Prostate gland (tissue), 2 donors: ENCODE measurements around the gene DCTN3. TPM values are rescaled to one million over a fixed set of nuclear protein-coding genes. Genes with fewer than 3 reads are reported as not detected.

Experiments
- DNase-seq: peaks from one replicate; pipeline ENCODE4 v3.0.0-alpha.2; 2019; ENCODE audit warnings: low spot score
- H3K27ac ChIP-seq, 2 donors: fragments of 200-600 bp; sonication (generic); 2 replicates each; pipeline ENCODE4 v1.5.1; 2017 to 2019
- H3K27me3 ChIP-seq: fragments of 200-600 bp; sonication (generic); replicated peaks from 2 replicates; pipeline ENCODE4 v1.5.1; 2019; ENCODE audit not compliant: insufficient read depth
- H3K36me3 ChIP-seq, 2 donors: fragments of 200-600 bp; sonication (generic); 1 replicate in 1 of 2; 2 replicates in 1 of 2; pipeline versions ENCODE4 v1.5.1 to v1.8.1; 2017 to 2019
- H3K4me1 ChIP-seq: fragments of 200-600 bp; sonication (generic); replicated peaks from 2 replicates; pipeline ENCODE4 v1.5.1; 2019
- H3K4me3 ChIP-seq, 2 donors: fragments of 200-600 bp; sonication (generic); 2 replicates each; pipeline ENCODE4 v1.5.1; 2017 to 2019
- H3K9me3 ChIP-seq: fragments of 200-600 bp; sonication (generic); 2 replicates; pipeline ENCODE4 v1.5.1; 2017
- POLR2A ChIP-seq: fragments of 450-650 bp; IDR thresholded peaks from one replicate; pipeline ENCODE4 v1.6.1; 2016; ENCODE audit warnings: antibody characterized with exemption, mild to moderate bottlenecking
- POLR2AphosphoS5 ChIP-seq: sonication (generic); formaldehyde crosslinking; IDR thresholded peaks from one replicate; pipeline ENCODE4 v1.6.1; 2017; ENCODE audit warnings: antibody characterized with exemption
- WGBS: methylation state at CpG from one replicate; pipeline ENCODE4 v1.1.5; 2018; 5-methylcytosine and 5-hydroxymethylcytosine counted together
- intact Hi-C: fragments of 100-400 bp; cut with DNase I; formaldehyde crosslinking; loops from one replicate; pipeline ENCODE4 v1.14.2; 2022
- total RNA-seq, 2 donors: library from RNA; depleted of rRNA; stranded (reverse); fragments of >200 nt; gene quantifications; one replicate each; pipeline ENCODE4 v1.1.0, GENCODE V29; 2016
- TF ChIP-seq, protein P1 (sequence below), 4 experiments: fragments of 200-600 bp in 2 of 4; fragments of 450-650 bp in 2 of 4; sonication (generic) in 2 of 4; IDR thresholded peaks; 1 replicate in 3 of 4; 2 replicates in 1 of 4; pipeline ENCODE4 v1.5.1; 2016 to 2019; ENCODE audit warnings: antibody characterized with exemption in 4 of 4, mild to moderate bottlenecking in 2 of 4, moderate library complexity in 2 of 4

DCTN3 gene
- total RNA-seq, 2 donors from 2014 or later, result 73.8 to 112 TPM

DNA sequence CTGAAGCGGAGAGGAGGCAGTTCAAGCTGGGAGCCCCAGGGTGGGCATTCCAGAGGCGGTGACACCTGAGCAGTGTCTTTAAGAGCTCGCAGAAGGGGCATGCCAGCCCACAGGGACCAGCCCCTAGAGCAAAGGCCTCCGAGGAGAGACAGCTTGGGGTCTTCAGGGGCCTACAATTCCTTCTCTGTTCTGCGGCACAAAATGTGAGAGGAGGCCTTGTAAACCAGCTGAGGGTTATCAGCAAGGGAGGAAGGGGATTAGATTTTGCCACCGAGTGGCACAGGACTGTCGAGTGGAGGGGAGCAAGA is 17.8 kb upstream of the DCTN3 start:
- Histone ChIP-seq H3K9me3 (no peaks in the 10 kb centered on the region), H3K36me3 (no peaks in the 10 kb centered on the region), H3K4me1 (no peaks in the 10 kb centered on the region), H3K27me3 (no peaks in the 10 kb centered on the region), H3K27ac (peak overlapping the region; percentile 78 to 87), H3K4me3 (peak overlapping the region; percentile 74 to 76)
- DNase-seq, result no peak
- TF ChIP-seq POLR2A (no peak), POLR2AphosphoS5 (no peak)
- TF ChIP-seq, protein P1, sequence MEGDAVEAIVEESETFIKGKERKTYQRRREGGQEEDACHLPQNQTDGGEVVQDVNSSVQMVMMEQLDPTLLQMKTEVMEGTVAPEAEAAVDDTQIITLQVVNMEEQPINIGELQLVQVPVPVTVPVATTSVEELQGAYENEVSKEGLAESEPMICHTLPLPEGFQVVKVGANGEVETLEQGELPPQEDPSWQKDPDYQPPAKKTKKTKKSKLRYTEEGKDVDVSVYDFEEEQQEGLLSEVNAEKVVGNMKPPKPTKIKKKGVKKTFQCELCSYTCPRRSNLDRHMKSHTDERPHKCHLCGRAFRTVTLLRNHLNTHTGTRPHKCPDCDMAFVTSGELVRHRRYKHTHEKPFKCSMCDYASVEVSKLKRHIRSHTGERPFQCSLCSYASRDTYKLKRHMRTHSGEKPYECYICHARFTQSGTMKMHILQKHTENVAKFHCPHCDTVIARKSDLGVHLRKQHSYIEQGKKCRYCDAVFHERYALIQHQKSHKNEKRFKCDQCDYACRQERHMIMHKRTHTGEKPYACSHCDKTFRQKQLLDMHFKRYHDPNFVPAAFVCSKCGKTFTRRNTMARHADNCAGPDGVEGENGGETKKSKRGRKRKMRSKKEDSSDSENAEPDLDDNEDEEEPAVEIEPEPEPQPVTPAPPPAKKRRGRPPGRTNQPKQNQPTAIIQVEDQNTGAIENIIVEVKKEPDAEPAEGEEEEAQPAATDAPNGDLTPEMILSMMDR (IDR thresholded peaks at IDR 0.05), result no peak
- WGBS, result 12% methylated on average over 7 of the region's 7 CpGs
- intact Hi-C loops, result no loop called here

DNA sequence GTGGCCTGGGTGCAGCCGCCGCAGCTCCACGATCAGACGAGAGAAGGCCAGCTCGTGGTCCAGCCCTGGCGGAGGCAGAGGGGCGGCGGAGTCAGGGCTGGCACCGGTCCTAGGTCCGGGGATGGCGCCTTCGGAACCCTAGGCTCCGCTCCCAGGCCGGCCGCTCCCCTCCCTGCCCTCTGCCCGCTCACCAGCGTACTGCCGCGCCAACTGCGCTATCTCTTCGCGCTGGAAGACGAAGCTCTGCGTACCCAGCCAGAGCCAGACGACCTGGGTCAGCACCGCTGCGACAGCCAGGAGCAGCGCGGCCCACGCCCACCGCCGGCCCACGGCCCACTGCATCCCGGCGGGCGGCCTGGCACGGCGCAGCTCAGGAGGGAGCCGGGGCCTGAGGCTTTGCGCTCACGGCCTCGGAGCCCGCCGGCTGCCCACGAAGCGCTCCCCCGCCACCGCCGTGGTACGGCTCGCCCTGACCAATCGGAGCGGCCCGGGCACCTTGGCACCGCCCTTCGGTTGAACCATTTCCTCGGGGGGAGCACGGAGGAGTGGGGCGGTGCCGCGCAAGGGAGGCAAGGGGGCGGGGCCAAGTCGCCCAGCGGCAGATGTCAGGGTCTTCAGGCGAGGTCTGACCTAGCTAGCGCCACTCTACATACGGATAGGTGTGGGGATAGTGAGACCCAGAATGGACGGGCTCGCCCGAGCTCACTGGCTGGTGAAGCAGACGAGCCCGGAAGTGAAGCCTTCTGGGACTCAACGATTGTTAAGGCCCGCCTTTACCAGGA is 17.3 kb upstream of the DCTN3 start, which contains the start of gene SIGMAR1:
SIGMAR1 (minus strand) TSS at position 432 of the 782 bp plus-strand sequence; CDS start at position 342, 90 bp downstream.
- H3K4me3 ChIP-seq, result peak within 1 kb of the TSS; percentile 74 to 76
- peak; percentile 92 for DNase-seq
- TF ChIP-seq, protein P1 (IDR thresholded peaks at IDR 0.05), result peak in 1 of 4 experiments; percentile 26
- TF ChIP-seq POLR2A, result peak; percentile 73
- TF ChIP-seq POLR2AphosphoS5, result peak; percentile 94
- under 1% methylated on average over 66 of the region's 74 CpGs for WGBS
- no peaks in the 10 kb centered on the region for H3K9me3 ChIP-seq
- H3K27me3 ChIP-seq, result no peaks in the 10 kb centered on the region
- no peaks in the 10 kb centered on the region for H3K36me3 ChIP-seq
- H3K27ac ChIP-seq, result peak within 1 kb of the TSS; percentile 78 to 87
- H3K4me1 ChIP-seq, result no peaks in the 10 kb centered on the region
- intact Hi-C loops, result loop anchor here (2.0 kb wide), 1 partner anchor 25 kb away; the partner anchor contains the start of gene RPP25L

DNA sequence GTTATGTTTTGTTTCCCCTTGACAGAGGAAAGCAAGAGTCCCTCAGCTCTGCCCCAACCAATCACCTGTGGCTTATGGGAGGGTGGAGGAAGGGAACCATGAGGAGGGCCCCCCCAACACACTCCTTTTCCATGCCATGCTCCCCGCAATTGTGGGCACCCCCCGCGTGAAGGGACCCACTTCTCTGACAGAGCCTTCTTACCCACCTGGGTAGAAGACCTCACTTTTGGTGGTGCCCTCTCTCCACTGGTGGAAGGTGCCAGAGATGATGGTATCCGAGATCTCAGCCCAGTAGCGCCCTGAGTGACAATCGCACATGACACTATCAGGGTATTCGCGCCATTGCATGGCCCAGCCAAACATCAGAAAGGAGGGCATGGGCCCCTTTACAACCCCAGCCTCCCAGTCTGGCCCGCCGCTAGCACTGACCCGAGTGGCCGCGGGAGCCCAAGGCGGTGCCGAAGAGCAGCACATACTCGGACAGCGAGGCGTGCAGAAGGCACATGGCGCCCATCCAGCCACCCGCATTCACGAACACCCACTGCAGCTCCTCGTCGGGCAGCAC is 16.6 kb upstream of the DCTN3 start:
- no peak for DNase-seq
- no peak for TF ChIP-seq POLR2AphosphoS5
- TF ChIP-seq, protein P1 (IDR thresholded peaks at IDR 0.05), result no peak
- no peak for TF ChIP-seq POLR2A
- H3K4me3 ChIP-seq, result peak overlapping the region; percentile 74 to 76
- no peaks in the 10 kb centered on the region for H3K9me3 ChIP-seq
- no peaks in the 10 kb centered on the region for H3K4me1 ChIP-seq
- no peaks in the 10 kb centered on the region for H3K36me3 ChIP-seq
- H3K27me3 ChIP-seq, result no peaks in the 10 kb centered on the region
- H3K27ac ChIP-seq, result peak overlapping the region; percentile 78 to 87
- WGBS, result 7% methylated on average over 23 of the region's 23 CpGs
- intact Hi-C loops, result loop anchor here (2.0 kb wide), 1 partner anchor 24 kb away; the partner anchor contains the start of gene RPP25L

DNA sequence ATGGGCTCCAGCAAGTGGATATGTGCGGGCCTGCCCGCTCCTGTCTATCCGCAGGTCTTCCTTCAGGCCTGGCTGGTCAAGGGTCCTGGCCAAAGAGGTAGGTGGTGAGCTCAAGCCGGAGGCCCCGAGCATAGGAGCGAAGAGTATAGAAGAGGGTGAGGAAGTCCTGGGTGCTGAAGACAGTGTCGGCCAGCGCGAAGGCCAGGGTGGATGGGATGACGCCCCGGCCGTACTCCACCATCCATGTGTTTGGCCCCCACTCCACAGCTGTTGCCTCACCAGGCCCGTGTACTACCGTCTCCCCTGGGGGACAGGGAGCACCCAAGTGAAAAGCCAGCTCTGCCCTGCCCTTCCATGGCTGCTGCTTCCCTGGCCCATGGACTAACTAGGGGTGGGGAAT is 15.3 kb upstream of the DCTN3 start:
- DNase-seq, result no peak
- no peaks in the 10 kb centered on the region for H3K9me3 ChIP-seq

More for the DNA sequence above, 15.3 kb upstream of the DCTN3 start:
- Histone ChIP-seq H3K4me3 (no peak overlapping the region), H3K27ac (no peak overlapping the region), H3K4me1 (no peaks in the 10 kb centered on the region), H3K27me3 (no peaks in the 10 kb centered on the region), H3K36me3 (no peaks in the 10 kb centered on the region)
- WGBS, result 91% methylated on average over 14 of the region's 14 CpGs
- intact Hi-C loops, result no loop called here
- TF ChIP-seq POLR2A (no peak), POLR2AphosphoS5 (no peak)
- TF ChIP-seq, protein P1 (IDR thresholded peaks at IDR 0.05), result no peak
